Neural cell (in vitro differentiated cells): ENCODE measurements around the gene MAN2B2.

ENCODE experiments used
- EP300 ChIP-seq: fragments of 450-650 bp; conservative IDR thresholded peaks from 2 replicates; pipeline ENCODE4 v1.6.1; 2014; ENCODE audit warnings: antibody characterized with exemption, mild to moderate bottlenecking, moderate library complexity; ENCODE audit not compliant: poor library complexity, severe bottlenecking
- EZH2 ChIP-seq: fragments of 200-600, 300-800 bp; shearing (Covaris generic), sonication (generic); IDR thresholded peaks from 2 replicates; pipeline ENCODE4 v1.6.1; 2014; ENCODE audit warnings: antibody characterized with exemption, low read length, borderline replicate concordance, mild to moderate bottlenecking; ENCODE audit not compliant: insufficient read depth, poor library complexity, severe bottlenecking
- MXI1 ChIP-seq: fragments of 450-650 bp; conservative IDR thresholded peaks from 2 replicates; pipeline ENCODE4 v1.6.1; 2014; ENCODE audit warnings: antibody characterized with exemption, mild to moderate bottlenecking; ENCODE audit not compliant: poor library complexity, severe bottlenecking
- POLR2AphosphoS5 ChIP-seq: IDR thresholded peaks from 2 replicates; pipeline ENCODE4 v1.6.1; 2012
- RAD21 ChIP-seq: fragments of 450-650 bp; conservative IDR thresholded peaks from 2 replicates; pipeline ENCODE4 v1.6.1; 2014; ENCODE audit warnings: antibody characterized with exemption, mild to moderate bottlenecking, moderate library complexity
- TAF1 ChIP-seq: IDR thresholded peaks from 2 replicates; pipeline ENCODE4 v1.6.1; 2012; ENCODE audit warnings: low read depth
- TF ChIP-seq, protein P1 (sequence below): fragments of 450-650 bp; IDR thresholded peaks from 2 replicates; pipeline ENCODE4 v1.5.1; 2014; ENCODE audit warnings: antibody characterized with exemption, mild to moderate bottlenecking, moderate library complexity; ENCODE audit not compliant: poor library complexity, severe bottlenecking
- TF ChIP-seq, protein P2 (sequence below): IDR thresholded peaks from 2 replicates; pipeline ENCODE4 v1.6.1; 2012; ENCODE audit warnings: borderline replicate concordance

DNA sequence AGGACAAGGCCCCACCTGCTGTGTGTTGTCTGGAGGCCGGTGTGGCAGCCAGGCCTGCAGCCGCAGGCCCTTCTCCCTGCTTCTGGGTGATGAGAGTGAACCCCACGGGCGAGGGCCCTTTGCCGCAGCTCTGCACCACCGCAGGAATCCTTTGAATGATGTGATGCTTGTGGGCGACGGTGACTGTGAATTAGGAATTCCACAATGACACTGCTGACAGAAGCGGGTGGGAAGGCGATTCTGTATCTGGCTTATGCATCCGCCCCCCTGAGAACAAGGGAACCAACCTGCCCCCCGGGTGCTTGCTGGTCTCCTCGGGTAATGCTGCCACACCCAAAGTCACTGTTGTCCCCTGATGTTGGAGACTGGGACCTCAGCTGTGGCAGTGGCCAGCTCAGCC, 19.5 kb upstream of the MAN2B2 start:
- TF ChIP-seq, protein P1, sequence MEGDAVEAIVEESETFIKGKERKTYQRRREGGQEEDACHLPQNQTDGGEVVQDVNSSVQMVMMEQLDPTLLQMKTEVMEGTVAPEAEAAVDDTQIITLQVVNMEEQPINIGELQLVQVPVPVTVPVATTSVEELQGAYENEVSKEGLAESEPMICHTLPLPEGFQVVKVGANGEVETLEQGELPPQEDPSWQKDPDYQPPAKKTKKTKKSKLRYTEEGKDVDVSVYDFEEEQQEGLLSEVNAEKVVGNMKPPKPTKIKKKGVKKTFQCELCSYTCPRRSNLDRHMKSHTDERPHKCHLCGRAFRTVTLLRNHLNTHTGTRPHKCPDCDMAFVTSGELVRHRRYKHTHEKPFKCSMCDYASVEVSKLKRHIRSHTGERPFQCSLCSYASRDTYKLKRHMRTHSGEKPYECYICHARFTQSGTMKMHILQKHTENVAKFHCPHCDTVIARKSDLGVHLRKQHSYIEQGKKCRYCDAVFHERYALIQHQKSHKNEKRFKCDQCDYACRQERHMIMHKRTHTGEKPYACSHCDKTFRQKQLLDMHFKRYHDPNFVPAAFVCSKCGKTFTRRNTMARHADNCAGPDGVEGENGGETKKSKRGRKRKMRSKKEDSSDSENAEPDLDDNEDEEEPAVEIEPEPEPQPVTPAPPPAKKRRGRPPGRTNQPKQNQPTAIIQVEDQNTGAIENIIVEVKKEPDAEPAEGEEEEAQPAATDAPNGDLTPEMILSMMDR = no peak
- TF ChIP-seq, protein P2, sequence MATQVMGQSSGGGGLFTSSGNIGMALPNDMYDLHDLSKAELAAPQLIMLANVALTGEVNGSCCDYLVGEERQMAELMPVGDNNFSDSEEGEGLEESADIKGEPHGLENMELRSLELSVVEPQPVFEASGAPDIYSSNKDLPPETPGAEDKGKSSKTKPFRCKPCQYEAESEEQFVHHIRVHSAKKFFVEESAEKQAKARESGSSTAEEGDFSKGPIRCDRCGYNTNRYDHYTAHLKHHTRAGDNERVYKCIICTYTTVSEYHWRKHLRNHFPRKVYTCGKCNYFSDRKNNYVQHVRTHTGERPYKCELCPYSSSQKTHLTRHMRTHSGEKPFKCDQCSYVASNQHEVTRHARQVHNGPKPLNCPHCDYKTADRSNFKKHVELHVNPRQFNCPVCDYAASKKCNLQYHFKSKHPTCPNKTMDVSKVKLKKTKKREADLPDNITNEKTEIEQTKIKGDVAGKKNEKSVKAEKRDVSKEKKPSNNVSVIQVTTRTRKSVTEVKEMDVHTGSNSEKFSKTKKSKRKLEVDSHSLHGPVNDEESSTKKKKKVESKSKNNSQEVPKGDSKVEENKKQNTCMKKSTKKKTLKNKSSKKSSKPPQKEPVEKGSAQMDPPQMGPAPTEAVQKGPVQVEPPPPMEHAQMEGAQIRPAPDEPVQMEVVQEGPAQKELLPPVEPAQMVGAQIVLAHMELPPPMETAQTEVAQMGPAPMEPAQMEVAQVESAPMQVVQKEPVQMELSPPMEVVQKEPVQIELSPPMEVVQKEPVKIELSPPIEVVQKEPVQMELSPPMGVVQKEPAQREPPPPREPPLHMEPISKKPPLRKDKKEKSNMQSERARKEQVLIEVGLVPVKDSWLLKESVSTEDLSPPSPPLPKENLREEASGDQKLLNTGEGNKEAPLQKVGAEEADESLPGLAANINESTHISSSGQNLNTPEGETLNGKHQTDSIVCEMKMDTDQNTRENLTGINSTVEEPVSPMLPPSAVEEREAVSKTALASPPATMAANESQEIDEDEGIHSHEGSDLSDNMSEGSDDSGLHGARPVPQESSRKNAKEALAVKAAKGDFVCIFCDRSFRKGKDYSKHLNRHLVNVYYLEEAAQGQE = no peak
- TF ChIP-seq EP300 = no peak
- no peak for TF ChIP-seq EZH2
- no peak for TF ChIP-seq POLR2AphosphoS5
- TF ChIP-seq MXI1 = no peak
- no peak for TF ChIP-seq TAF1
- TF ChIP-seq RAD21 = no peak
